Measurements from ENCODE around the gene LRRC72. TPM values are rescaled to one million over a fixed set of nuclear protein-coding genes. Genes with fewer than 3 reads are reported as not detected.

Gene LRRC72
- total and polyA plus RNA-seq, 2 experiments from 2014 or later, result not detected

GRCh38 chr7:16598015-16598414 lies 71.4 kb downstream of the LRRC72 start:
- H3K4me2 ChIP-seq, result no peak overlapping the region
- 39% methylated on average over 4 of the region's 4 CpGs for WGBS (ENCODE audit: low lambda C conversion rate, missing lambda C conversion rate)
- peaks cover 9% of the 10 kb centered on the region for H3K4me1 ChIP-seq (ENCODE audit: insufficient read depth)
- H2AFZ ChIP-seq, result no peak overlapping the region
- H4K20me1 ChIP-seq (ENCODE audit: insufficient read depth, poor library complexity, severe bottlenecking), result no peaks in the 10 kb centered on the region
- TF ChIP-seq EZH2phosphoT487 (IDR thresholded peaks at IDR 0.05; ENCODE audit: low read depth, severe bottlenecking, unreplicated experiment), result no peak
- no peak for TF ChIP-seq EZH2 (IDR thresholded peaks at IDR 0.05; ENCODE audit: borderline replicate concordance)
- TF ChIP-seq CTCF (IDR thresholded peaks at IDR 0.05; ENCODE audit: poor library complexity), result no peak
- no peak for DNase-seq (ENCODE audit: low spot score)
- no peak overlapping the region for H3K27ac ChIP-seq
- no peaks in the 10 kb centered on the region for H3K9me3 ChIP-seq (ENCODE audit: low read depth)
- H3K27me3 ChIP-seq, result no peaks in the 10 kb centered on the region
- no peaks in the 10 kb centered on the region for H3K9me2 ChIP-seq (replicated peaks; ENCODE audit: insufficient read depth)
- no peak overlapping the region for H3K4me3 ChIP-seq
- no peaks in the 10 kb centered on the region for H3K79me2 ChIP-seq
- no peaks in the 10 kb centered on the region for H3K36me3 ChIP-seq (replicated peaks; ENCODE audit: insufficient read depth, low read depth)

GRCh38 chr7:16599860-16600259 lies 73.2 kb downstream of the LRRC72 start:
- TF ChIP-seq CTCF (IDR thresholded peaks at IDR 0.05; ENCODE audit: poor library complexity) (no peak), EZH2phosphoT487 (IDR thresholded peaks at IDR 0.05; ENCODE audit: low read depth, severe bottlenecking, unreplicated experiment) (no peak), EZH2 (IDR thresholded peaks at IDR 0.05; ENCODE audit: borderline replicate concordance) (no peak)
- 66% methylated on average over 7 of the region's 7 CpGs for WGBS (ENCODE audit: low lambda C conversion rate, missing lambda C conversion rate)
- no peaks in the 10 kb centered on the region for H3K9me3 ChIP-seq (ENCODE audit: low read depth)
- no peak overlapping the region for H3K4me2 ChIP-seq
- no peak overlapping the region for H3K4me3 ChIP-seq
- no peaks in the 10 kb centered on the region for H4K20me1 ChIP-seq (ENCODE audit: insufficient read depth, poor library complexity, severe bottlenecking)
- peaks cover 9% of the 10 kb centered on the region for H3K4me1 ChIP-seq (ENCODE audit: insufficient read depth)
- peak overlapping the region; percentile 70 for H3K27ac ChIP-seq
- H3K9me2 ChIP-seq (replicated peaks; ENCODE audit: insufficient read depth), result no peaks in the 10 kb centered on the region
- H2AFZ ChIP-seq, result no peak overlapping the region
- H3K79me2 ChIP-seq, result no peaks in the 10 kb centered on the region
- DNase-seq (ENCODE audit: low spot score), result no peak
- H3K36me3 ChIP-seq (replicated peaks; ENCODE audit: insufficient read depth, low read depth), result no peaks in the 10 kb centered on the region
- H3K27me3 ChIP-seq, result no peaks in the 10 kb centered on the region

GRCh38 chr7:16603633-16604032 lies 77.0 kb downstream of the LRRC72 start:
- Histone ChIP-seq H2AFZ (no peak overlapping the region), H3K27me3 (no peaks in the 10 kb centered on the region), H3K4me1 (ENCODE audit: insufficient read depth) (no peaks in the 10 kb centered on the region), H3K27ac (no peak overlapping the region), H3K9me3 (ENCODE audit: low read depth) (no peaks in the 10 kb centered on the region), H3K9me2 (replicated peaks; ENCODE audit: insufficient read depth) (no peaks in the 10 kb centered on the region), H3K79me2 (no peaks in the 10 kb centered on the region), H4K20me1 (ENCODE audit: insufficient read depth, poor library complexity, severe bottlenecking) (no peaks in the 10 kb centered on the region), H3K4me3 (no peak overlapping the region), H3K36me3 (replicated peaks; ENCODE audit: insufficient read depth, low read depth) (no peaks in the 10 kb centered on the region), H3K4me2 (no peak overlapping the region)
- TF ChIP-seq CTCF (IDR thresholded peaks at IDR 0.05; ENCODE audit: poor library complexity) (no peak), EZH2phosphoT487 (IDR thresholded peaks at IDR 0.05; ENCODE audit: low read depth, severe bottlenecking, unreplicated experiment) (no peak), EZH2 (IDR thresholded peaks at IDR 0.05; ENCODE audit: borderline replicate concordance) (no peak)
- no peak for DNase-seq (ENCODE audit: low spot score)

GRCh38 chr7:16604054-16604453 lies 77.4 kb downstream of the LRRC72 start:
- no peak overlapping the region for H3K27ac ChIP-seq
- 96% methylated on average over 3 of the region's 3 CpGs for WGBS (ENCODE audit: low lambda C conversion rate, missing lambda C conversion rate)
- DNase-seq (ENCODE audit: low spot score), result no peak

More at GRCh38 chr7:16604054-16604453, 77.4 kb downstream of the LRRC72 start:
- H3K4me1 ChIP-seq (ENCODE audit: insufficient read depth), result no peaks in the 10 kb centered on the region
- H4K20me1 ChIP-seq (ENCODE audit: insufficient read depth, poor library complexity, severe bottlenecking), result no peaks in the 10 kb centered on the region
- H3K4me2 ChIP-seq, result no peak overlapping the region
- H2AFZ ChIP-seq, result no peak overlapping the region
- no peak overlapping the region for H3K4me3 ChIP-seq
- H3K9me3 ChIP-seq (ENCODE audit: low read depth), result no peaks in the 10 kb centered on the region
- H3K79me2 ChIP-seq, result no peaks in the 10 kb centered on the region
- H3K36me3 ChIP-seq (replicated peaks; ENCODE audit: insufficient read depth, low read depth), result no peaks in the 10 kb centered on the region
- H3K27me3 ChIP-seq, result no peaks in the 10 kb centered on the region
- no peaks in the 10 kb centered on the region for H3K9me2 ChIP-seq (replicated peaks; ENCODE audit: insufficient read depth)
- TF ChIP-seq EZH2phosphoT487 (IDR thresholded peaks at IDR 0.05; ENCODE audit: low read depth, severe bottlenecking, unreplicated experiment) (no peak), EZH2 (IDR thresholded peaks at IDR 0.05; ENCODE audit: borderline replicate concordance) (no peak), CTCF (IDR thresholded peaks at IDR 0.05; ENCODE audit: poor library complexity) (no peak)

All from hepatocyte (in vitro differentiated cells).